Testis (tissue), 2 donors: ENCODE measurements around the gene PPP1R9A.

Experiments used
- POLR2A ChIP-seq: fragments of 450-650 bp; IDR thresholded peaks from one replicate; pipeline ENCODE4 v1.6.1; 2017; ENCODE audit warnings: antibody characterized with exemption, mild to moderate bottlenecking, moderate library complexity
- TF ChIP-seq, protein P1 (sequence below), 3 experiments: fragments of 450-650 bp in 2 of 3; fragments of 200-600 bp in 1 of 3; sonication (generic) in 1 of 3; IDR thresholded peaks; one replicate each; pipeline ENCODE4 v1.5.1; 2016 to 2019; ENCODE audit warnings: antibody characterized with exemption in 3 of 3, mild to moderate bottlenecking in 2 of 3, moderate library complexity in 1 of 3

DNA sequence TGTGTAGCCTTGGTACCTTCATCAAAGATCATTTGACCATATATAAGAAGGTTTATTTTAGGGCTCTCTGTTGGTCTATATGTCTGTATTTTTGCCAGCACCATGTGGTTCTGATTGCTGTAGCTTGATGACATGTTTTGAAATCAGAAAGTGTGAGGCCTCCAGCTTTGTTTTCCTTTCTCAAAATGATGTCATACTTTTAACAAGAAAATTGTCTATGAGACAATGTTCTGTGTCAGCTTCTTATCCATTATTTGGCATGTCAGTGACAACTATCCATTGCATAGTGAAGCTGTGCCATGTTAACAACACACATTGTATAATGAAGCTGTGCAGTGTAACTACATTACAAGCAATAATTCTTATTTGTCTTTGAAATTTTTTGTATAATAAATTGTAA lies 9.1 kb upstream of the PPP1R9A start:
- TF ChIP-seq POLR2A: no peak
- TF ChIP-seq, protein P1, sequence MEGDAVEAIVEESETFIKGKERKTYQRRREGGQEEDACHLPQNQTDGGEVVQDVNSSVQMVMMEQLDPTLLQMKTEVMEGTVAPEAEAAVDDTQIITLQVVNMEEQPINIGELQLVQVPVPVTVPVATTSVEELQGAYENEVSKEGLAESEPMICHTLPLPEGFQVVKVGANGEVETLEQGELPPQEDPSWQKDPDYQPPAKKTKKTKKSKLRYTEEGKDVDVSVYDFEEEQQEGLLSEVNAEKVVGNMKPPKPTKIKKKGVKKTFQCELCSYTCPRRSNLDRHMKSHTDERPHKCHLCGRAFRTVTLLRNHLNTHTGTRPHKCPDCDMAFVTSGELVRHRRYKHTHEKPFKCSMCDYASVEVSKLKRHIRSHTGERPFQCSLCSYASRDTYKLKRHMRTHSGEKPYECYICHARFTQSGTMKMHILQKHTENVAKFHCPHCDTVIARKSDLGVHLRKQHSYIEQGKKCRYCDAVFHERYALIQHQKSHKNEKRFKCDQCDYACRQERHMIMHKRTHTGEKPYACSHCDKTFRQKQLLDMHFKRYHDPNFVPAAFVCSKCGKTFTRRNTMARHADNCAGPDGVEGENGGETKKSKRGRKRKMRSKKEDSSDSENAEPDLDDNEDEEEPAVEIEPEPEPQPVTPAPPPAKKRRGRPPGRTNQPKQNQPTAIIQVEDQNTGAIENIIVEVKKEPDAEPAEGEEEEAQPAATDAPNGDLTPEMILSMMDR (IDR thresholded peaks at IDR 0.05): no peak
